T-helper 1 cell treated with Interleukin-12 subunit alpha and Interleukin-12 subunit beta and Interleukin-4 antibody, amounts not matched to agents 30 μg/mL and 1 μg/mL, for 36 hours (primary cell): ENCODE measurements around the gene STK17A.
"Not testable (repeated sequence)": the region's sequence is repeated elsewhere in the genome, so short reads cannot be mapped to it uniquely, and the experiment has no call there.

Experiments used
- H3K27ac Mint-ChIP-seq: one replicate; pipeline ENCODE4 v1.8.0; 2021; ENCODE audit warnings: mild to moderate bottlenecking, mixed read lengths
- H3K27me3 Mint-ChIP-seq: one replicate; pipeline ENCODE4 v1.8.0; 2021; ENCODE audit warnings: low read depth, mixed read lengths
- H3K36me3 Mint-ChIP-seq: one replicate; pipeline ENCODE4 v1.8.0; 2021; ENCODE audit warnings: low read depth, mixed read lengths
- H3K4me1 Mint-ChIP-seq: one replicate; pipeline ENCODE4 v1.8.0; 2021; ENCODE audit warnings: low read depth, mixed read lengths
- H3K4me3 Mint-ChIP-seq: one replicate; pipeline ENCODE4 v1.8.0; 2021; ENCODE audit warnings: mild to moderate bottlenecking, moderate library complexity, mixed read lengths
- H3K9me3 Mint-ChIP-seq: one replicate; pipeline ENCODE4 v1.8.0; 2021; ENCODE audit warnings: mixed read lengths

STK17A gene

DNA sequence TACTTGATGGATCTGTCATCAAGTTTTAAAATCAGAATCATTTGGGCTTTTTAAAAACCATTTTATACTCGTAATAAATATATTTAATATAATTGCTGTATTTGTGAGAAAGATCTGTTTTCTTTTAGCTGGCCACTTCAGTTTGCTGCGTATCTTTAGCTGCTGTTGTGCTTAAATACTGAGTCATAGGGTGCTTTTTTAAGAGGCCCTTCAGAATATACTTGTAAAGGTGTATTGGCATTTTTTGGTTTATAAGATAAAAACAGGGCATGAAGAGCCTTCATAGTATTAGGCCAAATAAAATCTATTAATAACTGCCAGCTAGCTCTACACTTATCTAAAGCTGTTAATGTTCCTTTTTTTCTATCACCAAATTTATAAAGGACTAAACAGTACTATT lies 43.8 kb downstream of the STK17A start:
- no peaks in the 10 kb centered on the region for H3K27me3 Mint-ChIP-seq
- H3K27ac Mint-ChIP-seq, result no peak overlapping the region

GRCh38 chr7:43627798-43628197 lies 44.9 kb downstream of the STK17A start:
- not testable (repeated sequence) for H3K4me3 Mint-ChIP-seq, H3K27me3 Mint-ChIP-seq, H3K9me3 Mint-ChIP-seq, H3K27ac Mint-ChIP-seq
- Mint-ChIP-seq H3K4me1 (peaks cover 65% of the 10 kb centered on the region), H3K36me3 (peaks cover 74% of the 10 kb centered on the region)

More for the DNA sequence above, 43.8 kb downstream of the STK17A start:
- Mint-ChIP-seq H3K4me1 (peaks cover 68% of the 10 kb centered on the region), H3K9me3 (no peaks in the 10 kb centered on the region), H3K4me3 (no peak overlapping the region), H3K36me3 (peaks cover 75% of the 10 kb centered on the region)

DNA sequence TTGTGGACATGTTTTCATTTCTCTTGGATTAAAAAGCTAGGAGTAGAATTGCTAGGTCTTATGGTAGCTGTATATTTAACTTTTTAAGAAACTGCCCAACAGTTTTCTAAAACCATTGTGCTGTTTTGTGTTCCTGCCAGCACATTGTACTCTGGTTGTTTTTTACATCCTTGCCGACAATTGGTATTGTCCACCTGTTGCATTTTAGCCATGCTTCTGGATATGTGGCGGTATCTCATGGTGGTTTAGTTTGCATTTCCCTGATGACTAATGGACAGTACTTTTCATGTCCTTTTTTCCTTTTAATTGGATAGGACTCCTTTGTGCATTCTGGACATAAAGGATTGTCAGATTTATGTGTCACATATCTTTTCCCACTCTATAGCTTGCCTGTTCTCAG lies 45.5 kb downstream of the STK17A start:
- H3K27ac Mint-ChIP-seq, result no peak overlapping the region
- H3K36me3 Mint-ChIP-seq, result peaks cover 77% of the 10 kb centered on the region
- H3K9me3 Mint-ChIP-seq, result no peaks in the 10 kb centered on the region
- H3K27me3 Mint-ChIP-seq, result no peaks in the 10 kb centered on the region
- H3K4me1 Mint-ChIP-seq, result peaks cover 64% of the 10 kb centered on the region
- H3K4me3 Mint-ChIP-seq, result no peak overlapping the region

DNA sequence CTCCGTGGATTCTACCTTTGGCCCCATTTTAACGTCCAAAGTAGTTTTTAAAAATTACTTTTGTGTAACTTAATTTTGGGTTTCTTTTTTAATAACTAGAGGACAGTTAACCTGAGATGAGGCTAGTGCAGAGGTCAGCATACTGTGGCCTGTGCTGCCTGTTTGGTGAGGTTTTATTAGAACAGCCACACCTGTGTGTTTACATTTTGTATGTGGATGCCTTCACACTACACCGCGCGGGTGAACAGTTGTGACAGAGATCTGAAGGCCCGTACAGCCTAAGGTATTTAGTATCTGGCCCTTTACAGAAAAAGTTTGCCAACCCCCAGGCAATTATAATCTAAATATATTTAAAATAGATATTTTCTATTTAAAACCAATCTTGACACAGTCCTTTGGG lies 46.9 kb downstream of the STK17A start:
- Mint-ChIP-seq H3K27me3 (no peaks in the 10 kb centered on the region), H3K36me3 (peaks cover 74% of the 10 kb centered on the region), H3K4me1 (peaks cover 55% of the 10 kb centered on the region), H3K27ac (peak overlapping the region; percentile 57), H3K4me3 (no peak overlapping the region), H3K9me3 (no peaks in the 10 kb centered on the region)

DNA sequence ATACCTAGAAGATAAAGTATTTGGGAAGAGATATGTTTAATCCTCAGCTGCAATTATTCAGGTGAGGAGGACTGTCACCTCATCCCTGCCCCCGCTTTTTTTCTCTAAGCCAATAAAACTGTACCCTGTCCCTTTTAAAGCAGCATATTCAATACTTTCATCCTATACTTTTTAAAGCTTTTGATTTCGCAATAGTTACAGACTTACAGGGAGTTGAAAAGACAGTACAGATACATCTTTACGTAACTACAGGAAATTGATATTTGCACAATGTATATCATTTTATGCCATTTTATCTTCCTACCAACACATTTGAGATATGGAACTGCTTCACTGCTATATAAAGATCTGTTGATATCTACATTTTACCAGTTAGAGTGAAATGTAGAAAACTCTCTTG lies 47.6 kb downstream of the STK17A start:
- Mint-ChIP-seq H3K4me3 (no peak overlapping the region), H3K9me3 (no peaks in the 10 kb centered on the region), H3K27me3 (no peaks in the 10 kb centered on the region), H3K36me3 (peaks cover 71% of the 10 kb centered on the region), H3K4me1 (peaks cover 49% of the 10 kb centered on the region), H3K27ac (no peak overlapping the region)

DNA sequence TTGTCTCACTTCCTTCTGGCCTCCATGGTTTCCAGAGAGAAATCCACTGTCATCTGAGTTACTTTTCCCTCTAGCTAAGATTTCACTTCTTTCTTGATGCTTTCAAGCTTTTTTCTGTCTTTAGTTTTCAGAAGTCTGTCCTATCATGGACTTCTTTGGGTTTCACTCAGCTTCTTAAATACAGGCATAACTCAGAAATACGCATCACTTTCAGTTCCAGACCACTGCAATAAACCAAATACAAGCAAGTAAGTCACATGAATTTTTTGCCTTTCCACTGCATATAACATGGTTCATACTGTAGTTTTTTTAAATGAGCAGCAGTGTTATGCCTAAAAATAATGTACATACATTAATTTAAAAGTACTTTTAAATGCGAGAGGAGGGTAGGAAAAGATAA lies 48.7 kb downstream of the STK17A start:
- peak overlapping the region; percentile 26 for H3K4me3 Mint-ChIP-seq
- peaks cover 70% of the 10 kb centered on the region for H3K36me3 Mint-ChIP-seq
- peak overlapping the region; percentile 55 for H3K27ac Mint-ChIP-seq
- no peaks in the 10 kb centered on the region for H3K27me3 Mint-ChIP-seq
- peaks cover 45% of the 10 kb centered on the region for H3K4me1 Mint-ChIP-seq
- no peaks in the 10 kb centered on the region for H3K9me3 Mint-ChIP-seq

GRCh38 chr7:43632746-43633145 lies 49.8 kb downstream of the STK17A start:
- Mint-ChIP-seq H3K36me3 (peaks cover 73% of the 10 kb centered on the region), H3K27ac (no peak overlapping the region), H3K4me3 (no peak overlapping the region), H3K4me1 (peaks cover 49% of the 10 kb centered on the region), H3K9me3 (no peaks in the 10 kb centered on the region), H3K27me3 (no peaks in the 10 kb centered on the region)

DNA sequence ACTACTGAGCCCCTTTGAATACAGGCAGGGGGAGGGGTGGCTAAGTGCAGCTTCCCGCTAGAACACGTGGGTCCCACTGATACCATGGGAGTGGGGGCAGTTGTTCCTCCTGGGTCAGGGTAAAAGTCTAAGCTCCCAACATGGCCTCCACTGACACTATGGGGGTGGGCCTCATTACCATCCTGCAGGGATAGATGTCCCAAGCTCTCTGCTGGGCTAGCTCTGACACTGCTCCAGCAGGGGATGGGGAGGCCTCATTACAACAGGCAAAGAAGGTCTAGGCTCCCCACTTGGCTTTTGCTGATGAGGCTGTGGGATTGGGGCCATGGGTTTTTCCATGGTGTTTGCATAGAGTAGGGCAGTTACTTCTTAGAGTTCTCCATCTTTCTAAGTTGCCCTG lies 51.5 kb downstream of the STK17A start:
- peaks cover 49% of the 10 kb centered on the region for H3K4me1 Mint-ChIP-seq
- no peaks in the 10 kb centered on the region for H3K9me3 Mint-ChIP-seq
- peaks cover 75% of the 10 kb centered on the region for H3K36me3 Mint-ChIP-seq
- H3K27ac Mint-ChIP-seq, result no peak overlapping the region
- H3K4me3 Mint-ChIP-seq, result no peak overlapping the region
- H3K27me3 Mint-ChIP-seq, result no peaks in the 10 kb centered on the region

GRCh38 chr7:43636093-43636492 lies 53.2 kb downstream of the STK17A start:
- no peak overlapping the region for H3K4me3 Mint-ChIP-seq
- H3K36me3 Mint-ChIP-seq, result peaks cover 79% of the 10 kb centered on the region
- H3K9me3 Mint-ChIP-seq, result no peaks in the 10 kb centered on the region
- no peaks in the 10 kb centered on the region for H3K27me3 Mint-ChIP-seq
- peaks cover 51% of the 10 kb centered on the region for H3K4me1 Mint-ChIP-seq
- H3K27ac Mint-ChIP-seq, result no peak overlapping the region

DNA sequence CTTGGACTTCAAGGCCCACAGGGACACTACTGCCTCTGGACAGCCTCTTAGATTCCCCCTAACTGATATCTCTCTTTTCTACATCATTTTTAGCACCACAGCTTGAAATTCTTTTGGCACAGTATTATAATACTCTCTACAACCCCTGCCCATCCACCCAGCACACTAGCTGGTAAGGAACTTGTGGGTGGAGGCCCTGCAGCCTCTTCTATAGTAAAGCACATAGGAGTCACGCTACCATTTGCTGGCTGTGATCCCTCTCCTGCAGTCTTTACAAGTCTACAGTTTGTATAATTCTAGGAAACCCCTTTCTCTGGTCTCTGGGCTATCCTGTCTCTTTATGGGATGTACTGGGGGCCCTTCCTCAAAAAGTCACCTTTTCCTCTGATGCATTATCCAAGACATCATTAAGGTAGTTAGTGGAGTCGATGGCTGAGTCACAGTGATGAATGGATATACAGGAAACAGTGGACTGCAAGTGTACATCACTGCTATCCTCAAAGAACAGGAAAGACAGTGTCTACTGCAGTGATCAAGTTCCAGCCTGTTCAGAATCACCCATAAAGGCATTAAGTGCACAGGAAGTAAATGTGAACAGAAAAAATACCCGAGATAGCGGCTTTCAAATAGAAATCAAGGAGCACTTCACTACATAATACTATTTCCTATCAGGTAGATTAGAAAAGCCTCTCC lies 54.4 kb downstream of the STK17A start:
- H3K27ac Mint-ChIP-seq, result peak overlapping the region; percentile 75
- peak overlapping the region; percentile 40 for H3K4me3 Mint-ChIP-seq
- H3K36me3 Mint-ChIP-seq, result peaks cover 71% of the 10 kb centered on the region
- H3K9me3 Mint-ChIP-seq, result no peaks in the 10 kb centered on the region
- H3K4me1 Mint-ChIP-seq, result peaks cover 45% of the 10 kb centered on the region
- H3K27me3 Mint-ChIP-seq, result no peaks in the 10 kb centered on the region

GRCh38 chr7:43639858-43640491 lies 57.1 kb downstream of the STK17A start:
- Mint-ChIP-seq H3K27ac (peak overlapping the region; percentile 8), H3K27me3 (no peaks in the 10 kb centered on the region), H3K4me3 (no peak overlapping the region), H3K4me1 (peaks cover 56% of the 10 kb centered on the region), H3K36me3 (peaks cover 71% of the 10 kb centered on the region), H3K9me3 (no peaks in the 10 kb centered on the region)

DNA sequence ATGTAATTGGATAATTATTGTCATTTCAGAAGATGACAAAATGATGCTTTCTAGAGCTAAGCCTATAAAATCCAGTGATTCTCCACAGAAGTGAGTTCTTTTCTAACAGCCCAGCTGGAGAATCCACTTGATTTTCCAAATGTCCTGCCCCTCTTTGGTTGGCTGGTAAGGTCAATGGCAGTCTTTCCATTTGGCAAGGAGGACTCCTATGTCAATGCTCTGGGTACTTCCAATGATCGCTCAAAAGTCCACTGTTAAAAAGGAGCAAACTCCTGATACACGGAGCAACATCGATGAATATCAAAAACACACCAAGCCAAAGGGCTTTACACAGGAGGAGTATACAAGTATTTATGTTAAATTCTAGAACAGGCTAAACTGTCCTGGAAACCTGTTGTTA lies 57.8 kb downstream of the STK17A start:
- H3K27ac Mint-ChIP-seq, result peak overlapping the region; percentile 45
- H3K4me1 Mint-ChIP-seq, result peaks cover 62% of the 10 kb centered on the region
- H3K9me3 Mint-ChIP-seq, result no peaks in the 10 kb centered on the region
- H3K27me3 Mint-ChIP-seq, result no peaks in the 10 kb centered on the region
- no peak overlapping the region for H3K4me3 Mint-ChIP-seq
- peaks cover 72% of the 10 kb centered on the region for H3K36me3 Mint-ChIP-seq

DNA sequence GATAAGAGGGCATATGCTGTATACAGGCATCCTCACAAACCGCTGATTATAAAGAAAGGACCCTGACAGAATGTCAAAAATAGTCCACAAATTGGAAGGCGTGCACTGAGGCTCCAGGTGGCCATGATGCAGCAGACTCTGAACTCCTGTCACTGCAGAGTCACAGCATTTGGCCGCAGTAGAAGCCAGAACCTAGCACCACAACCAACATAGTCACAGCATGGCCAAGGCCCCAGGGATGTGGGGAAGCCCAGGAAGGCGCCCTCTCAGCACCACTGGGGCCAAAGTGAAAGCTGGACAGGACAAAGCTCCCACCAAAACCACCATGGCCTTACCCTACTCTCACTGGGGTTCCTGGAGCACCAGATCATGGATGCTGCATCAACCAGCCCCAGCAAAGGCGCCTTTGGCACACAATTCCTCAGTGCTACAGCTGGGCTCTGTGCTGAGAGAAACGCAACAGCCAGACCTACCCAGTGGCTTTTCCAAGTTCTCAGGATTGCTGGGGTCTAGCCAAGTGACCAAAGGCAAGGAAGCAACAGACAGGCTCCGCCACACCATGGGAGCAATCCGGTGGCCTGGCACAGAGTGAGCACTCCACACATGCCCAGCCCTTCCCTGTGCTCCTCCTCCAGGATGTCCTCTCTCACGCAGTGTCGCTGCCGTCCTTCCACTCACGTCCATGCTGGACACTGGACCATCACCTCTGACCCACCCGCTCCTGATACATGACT lies 60.2 kb downstream of the STK17A start:
- Mint-ChIP-seq H3K27ac (peak overlapping the region; percentile 50), H3K4me3 (no peak overlapping the region), H3K27me3 (no peaks in the 10 kb centered on the region), H3K36me3 (peaks cover 65% of the 10 kb centered on the region), H3K9me3 (no peaks in the 10 kb centered on the region), H3K4me1 (peaks cover 66% of the 10 kb centered on the region)

- no peaks in the 10 kb centered on the region for H3K9me3 Mint-ChIP-seq
- no peaks in the 10 kb centered on the region for H3K27me3 Mint-ChIP-seq
- peaks cover 73% of the 10 kb centered on the region for H3K4me1 Mint-ChIP-seq
- peak overlapping the region; percentile 36 for H3K27ac Mint-ChIP-seq
- peaks cover 61% of the 10 kb centered on the region for H3K36me3 Mint-ChIP-seq
- no peak overlapping the region for H3K4me3 Mint-ChIP-seq
These were observed 60.9 kb downstream of the STK17A start for GRCh38 chr7:43643846-43644245.

GRCh38 chr7:43645699-43646226 lies 62.9 kb downstream of the STK17A start:
- Mint-ChIP-seq H3K4me3 (peak overlapping the region; percentile 60), H3K9me3 (no peaks in the 10 kb centered on the region), H3K4me1 (peaks cover 81% of the 10 kb centered on the region), H3K27me3 (no peaks in the 10 kb centered on the region), H3K27ac (peak overlapping the region; percentile 73), H3K36me3 (peaks cover 46% of the 10 kb centered on the region)
